Measurements from ENCODE around the gene EEF1A2. TPM values are rescaled to one million over a fixed set of nuclear protein-coding genes. Genes with fewer than 3 reads are reported as not detected.

EEF1A2 gene
- total RNA-seq, 1 donor from 2014 or later, result 37.6 TPM

DNA sequence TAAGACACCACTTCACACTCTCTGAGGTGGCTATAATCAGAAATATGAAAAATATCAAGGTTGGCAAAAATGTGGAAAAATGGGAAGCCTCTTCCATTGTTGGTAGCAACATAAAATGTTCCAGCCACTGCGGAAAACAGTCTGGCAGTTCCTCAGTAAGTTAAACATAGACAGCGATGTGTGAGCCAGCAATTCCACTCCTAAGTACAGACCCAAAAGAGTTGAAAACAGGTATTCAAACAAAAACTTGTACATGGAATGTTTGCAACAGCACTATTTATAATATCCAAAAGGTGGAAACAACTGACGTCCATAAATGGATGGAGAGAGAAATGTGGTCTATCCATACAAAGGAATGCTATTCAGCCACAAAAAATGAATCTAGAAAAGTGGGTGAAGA, 14.3 kb upstream of the EEF1A2 start:
- peaks cover 10% of the 10 kb centered on the region for H3K9me3 Mint-ChIP-seq (ENCODE audit: unreplicated experiment)
- Histone ChIP-seq H3K9ac (ENCODE audit: low read length) (no peak overlapping the region), H3K27ac (ENCODE audit: low read depth, low read length) (no peak overlapping the region), H3K9me3 (ENCODE audit: insufficient read depth, low read depth, low read length) (peaks cover 3% of the 10 kb centered on the region), H3K27me3 (ENCODE audit: insufficient read depth, low read length) (peaks cover 2% of the 10 kb centered on the region), H3K4me1 (ENCODE audit: insufficient read depth, low read length) (no peaks in the 10 kb centered on the region), H3K4me3 (ENCODE audit: insufficient read depth, low read depth, low read length) (no peak overlapping the region), H4K20me1 (ENCODE audit: insufficient read depth, low read length) (no peaks in the 10 kb centered on the region), H3K36me3 (ENCODE audit: insufficient read depth, low read length) (no peaks in the 10 kb centered on the region), H3K4me2 (ENCODE audit: low read length) (no peak overlapping the region), H2AFZ (ENCODE audit: low read depth, low read length) (no peak overlapping the region), H3K79me2 (ENCODE audit: insufficient read depth, low read length) (no peaks in the 10 kb centered on the region)
- H3K36me3 Mint-ChIP-seq (ENCODE audit: low read depth, unreplicated experiment), result peaks cover 7% of the 10 kb centered on the region
- DNase-seq (ENCODE audit: low read depth) (no peak), FAIRE-seq (no peak)
- peaks cover 7% of the 10 kb centered on the region for H3K27me3 Mint-ChIP-seq (ENCODE audit: low read depth, unreplicated experiment)
- no peak overlapping the region for H3K27ac Mint-ChIP-seq (ENCODE audit: unreplicated experiment)
- H3K4me3 Mint-ChIP-seq (ENCODE audit: unreplicated experiment), result no peak overlapping the region
- TF ChIP-seq, protein P1, sequence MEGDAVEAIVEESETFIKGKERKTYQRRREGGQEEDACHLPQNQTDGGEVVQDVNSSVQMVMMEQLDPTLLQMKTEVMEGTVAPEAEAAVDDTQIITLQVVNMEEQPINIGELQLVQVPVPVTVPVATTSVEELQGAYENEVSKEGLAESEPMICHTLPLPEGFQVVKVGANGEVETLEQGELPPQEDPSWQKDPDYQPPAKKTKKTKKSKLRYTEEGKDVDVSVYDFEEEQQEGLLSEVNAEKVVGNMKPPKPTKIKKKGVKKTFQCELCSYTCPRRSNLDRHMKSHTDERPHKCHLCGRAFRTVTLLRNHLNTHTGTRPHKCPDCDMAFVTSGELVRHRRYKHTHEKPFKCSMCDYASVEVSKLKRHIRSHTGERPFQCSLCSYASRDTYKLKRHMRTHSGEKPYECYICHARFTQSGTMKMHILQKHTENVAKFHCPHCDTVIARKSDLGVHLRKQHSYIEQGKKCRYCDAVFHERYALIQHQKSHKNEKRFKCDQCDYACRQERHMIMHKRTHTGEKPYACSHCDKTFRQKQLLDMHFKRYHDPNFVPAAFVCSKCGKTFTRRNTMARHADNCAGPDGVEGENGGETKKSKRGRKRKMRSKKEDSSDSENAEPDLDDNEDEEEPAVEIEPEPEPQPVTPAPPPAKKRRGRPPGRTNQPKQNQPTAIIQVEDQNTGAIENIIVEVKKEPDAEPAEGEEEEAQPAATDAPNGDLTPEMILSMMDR (IDR thresholded peaks at IDR 0.05; ENCODE audit: insufficient read depth, low read depth, low read length), result no peak
- no peak for TF ChIP-seq EZH2 (IDR thresholded peaks at IDR 0.05; ENCODE audit: insufficient read depth, low read length)
- H3K4me1 Mint-ChIP-seq (ENCODE audit: low read depth, unreplicated experiment), result no peaks in the 10 kb centered on the region

DNA sequence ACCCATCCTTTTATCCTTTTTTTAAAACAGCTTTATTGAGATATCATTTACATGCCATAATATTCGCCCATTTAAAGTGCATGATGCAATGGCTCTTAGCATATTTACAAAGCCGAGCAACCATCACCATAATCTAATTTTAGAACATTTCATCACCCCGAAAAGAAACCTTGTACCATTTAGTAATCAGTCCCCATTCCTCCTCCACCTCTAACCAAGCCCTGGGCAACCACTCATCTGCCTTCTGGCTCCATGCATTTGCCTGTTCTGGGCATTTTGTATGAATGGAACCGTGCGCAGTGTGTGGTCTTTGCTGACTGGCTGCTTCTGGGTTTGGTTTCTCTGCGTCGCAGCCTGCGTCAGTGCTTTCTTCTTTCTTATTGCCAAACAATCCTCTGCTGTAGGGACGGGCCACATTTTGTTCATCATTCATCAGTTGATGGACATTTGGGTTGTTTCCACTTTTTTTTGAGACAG, 10.2 kb upstream of the EEF1A2 start:
- peaks cover 24% of the 10 kb centered on the region for H3K9me3 Mint-ChIP-seq (ENCODE audit: unreplicated experiment)
- DNase-seq (ENCODE audit: low read depth) (no peak), FAIRE-seq (no peak)
- Histone ChIP-seq H3K4me1 (ENCODE audit: insufficient read depth, low read length) (no peaks in the 10 kb centered on the region), H3K36me3 (ENCODE audit: insufficient read depth, low read length) (no peaks in the 10 kb centered on the region), H3K4me3 (ENCODE audit: insufficient read depth, low read depth, low read length) (no peak overlapping the region), H3K27me3 (ENCODE audit: insufficient read depth, low read length) (peaks cover 7% of the 10 kb centered on the region), H3K9ac (ENCODE audit: low read length) (no peak overlapping the region), H4K20me1 (ENCODE audit: insufficient read depth, low read length) (no peaks in the 10 kb centered on the region), H3K27ac (ENCODE audit: low read depth, low read length) (no peak overlapping the region), H3K4me2 (ENCODE audit: low read length) (no peak overlapping the region), H2AFZ (ENCODE audit: low read depth, low read length) (no peak overlapping the region), H3K9me3 (ENCODE audit: insufficient read depth, low read depth, low read length) (peaks cover 19% of the 10 kb centered on the region), H3K79me2 (ENCODE audit: insufficient read depth, low read length) (no peaks in the 10 kb centered on the region)
- H3K4me1 Mint-ChIP-seq (ENCODE audit: low read depth, unreplicated experiment), result no peaks in the 10 kb centered on the region
- TF ChIP-seq EZH2 (IDR thresholded peaks at IDR 0.05; ENCODE audit: insufficient read depth, low read length), result no peak
- TF ChIP-seq, protein P1 (IDR thresholded peaks at IDR 0.05; ENCODE audit: insufficient read depth, low read depth, low read length), result no peak
- H3K4me3 Mint-ChIP-seq (ENCODE audit: unreplicated experiment), result no peak overlapping the region
- peak overlapping the region; percentile 14 for H3K27ac Mint-ChIP-seq (ENCODE audit: unreplicated experiment)
- peaks cover 2% of the 10 kb centered on the region for H3K36me3 Mint-ChIP-seq (ENCODE audit: low read depth, unreplicated experiment)
- peaks cover 19% of the 10 kb centered on the region for H3K27me3 Mint-ChIP-seq (ENCODE audit: low read depth, unreplicated experiment)

DNA sequence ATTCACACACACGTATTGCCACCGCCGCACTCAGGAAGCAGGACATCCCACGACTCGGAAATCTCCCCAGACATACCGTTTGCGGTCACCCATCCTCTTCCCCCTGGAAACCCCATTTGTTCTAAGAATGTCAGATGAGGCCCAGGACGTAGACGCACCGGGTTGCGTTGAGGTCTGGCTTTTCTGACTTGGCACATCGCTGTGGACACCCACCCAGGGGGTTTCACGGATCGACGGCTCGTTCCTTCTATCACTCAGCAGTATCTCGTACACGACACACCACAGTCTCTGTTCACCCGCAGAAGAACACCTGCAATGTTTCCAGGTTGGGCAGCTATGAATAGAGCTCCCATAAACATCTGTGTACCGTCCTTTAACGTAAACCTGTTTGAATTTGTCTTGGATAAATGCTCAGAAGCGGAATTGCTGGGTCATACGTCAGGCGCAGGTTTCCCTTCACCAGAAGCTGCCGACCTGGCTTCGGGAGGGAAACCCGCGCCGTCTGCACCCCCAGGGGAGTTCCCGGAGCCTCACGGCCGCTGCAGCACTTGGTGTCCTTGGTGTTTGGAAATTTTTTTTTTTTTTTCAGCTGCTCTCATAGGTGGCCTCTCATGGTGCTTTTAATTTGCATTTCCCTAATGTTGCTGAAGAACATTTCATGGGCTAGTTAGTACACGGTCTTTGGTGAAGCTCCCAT, 9.3 kb upstream of the EEF1A2 start:
- H3K4me1 ChIP-seq (ENCODE audit: insufficient read depth, low read length), result no peaks in the 10 kb centered on the region
- H3K36me3 ChIP-seq (ENCODE audit: insufficient read depth, low read length), result no peaks in the 10 kb centered on the region
- H3K27ac ChIP-seq (ENCODE audit: low read depth, low read length), result no peak overlapping the region
- H3K27ac Mint-ChIP-seq (ENCODE audit: unreplicated experiment), result no peak overlapping the region
- peaks cover 19% of the 10 kb centered on the region for H3K9me3 ChIP-seq (ENCODE audit: insufficient read depth, low read depth, low read length)
- H3K27me3 ChIP-seq (ENCODE audit: insufficient read depth, low read length), result peaks cover 14% of the 10 kb centered on the region
- H3K4me3 ChIP-seq (ENCODE audit: insufficient read depth, low read depth, low read length), result no peak overlapping the region
- H3K4me3 Mint-ChIP-seq (ENCODE audit: unreplicated experiment), result no peak overlapping the region
- no peak for FAIRE-seq
- H3K36me3 Mint-ChIP-seq (ENCODE audit: low read depth, unreplicated experiment), result peaks cover 1% of the 10 kb centered on the region
- H3K4me2 ChIP-seq (ENCODE audit: low read length), result no peak overlapping the region
- no peaks in the 10 kb centered on the region for H3K79me2 ChIP-seq (ENCODE audit: insufficient read depth, low read length)
- no peak overlapping the region for H3K9ac ChIP-seq (ENCODE audit: low read length)
- no peaks in the 10 kb centered on the region for H4K20me1 ChIP-seq (ENCODE audit: insufficient read depth, low read length)
- DNase-seq (ENCODE audit: low read depth), result no peak
- no peaks in the 10 kb centered on the region for H3K4me1 Mint-ChIP-seq (ENCODE audit: low read depth, unreplicated experiment)
- H2AFZ ChIP-seq (ENCODE audit: low read depth, low read length), result no peak overlapping the region
- peaks cover 22% of the 10 kb centered on the region for H3K9me3 Mint-ChIP-seq (ENCODE audit: unreplicated experiment)
- TF ChIP-seq EZH2 (IDR thresholded peaks at IDR 0.05; ENCODE audit: insufficient read depth, low read length), result no peak
- TF ChIP-seq, protein P1 (IDR thresholded peaks at IDR 0.05; ENCODE audit: insufficient read depth, low read depth, low read length), result no peak
- peaks cover 24% of the 10 kb centered on the region for H3K27me3 Mint-ChIP-seq (ENCODE audit: low read depth, unreplicated experiment)

All from astrocyte (in vitro differentiated cells and primary cell).